Ishikawa (cell line): ENCODE results near the gene SLC39A13.

Experiments used
- REST ChIP-seq: IDR thresholded peaks from 2 replicates; pipeline ENCODE4 v1.6.1; 2012; ENCODE audit warnings: low read depth, mild to moderate bottlenecking
- TAF1 ChIP-seq: IDR thresholded peaks from 2 replicates; pipeline ENCODE4 v1.6.1; 2012; ENCODE audit warnings: low read depth, mild to moderate bottlenecking
- YY1 ChIP-seq: IDR thresholded peaks from 2 replicates; pipeline ENCODE4 v1.6.1; 2012; ENCODE audit warnings: low read depth

- TF ChIP-seq TAF1, result no peak
- no peak for TF ChIP-seq REST
- TF ChIP-seq YY1, result no peak
Observed at GRCh38 chr11:47378010-47378835, 30.2 kb upstream of the SLC39A13 start, which contains the start of gene SPI1.
